H1 (cell line): ENCODE results near the gene SV2C.

Source experiments
- HDAC6 ChIP-seq: IDR thresholded peaks from one replicate; pipeline ENCODE4 v1.7.1; 2012; ENCODE audit warnings: low read depth, mild to moderate bottlenecking, inconsistent platforms, low read length, moderate library complexity
- POLR2A ChIP-seq, 2 experiments: IDR thresholded peaks; 1 replicate in 1 of 2; 2 replicates in 1 of 2; pipeline ENCODE4 v1.6.1; 2011; ENCODE audit warnings: low read depth in 2 of 2, low read length in 2 of 2, mild to moderate bottlenecking in 2 of 2; ENCODE audit errors: control extremely low read depth in 1 of 2

DNA sequence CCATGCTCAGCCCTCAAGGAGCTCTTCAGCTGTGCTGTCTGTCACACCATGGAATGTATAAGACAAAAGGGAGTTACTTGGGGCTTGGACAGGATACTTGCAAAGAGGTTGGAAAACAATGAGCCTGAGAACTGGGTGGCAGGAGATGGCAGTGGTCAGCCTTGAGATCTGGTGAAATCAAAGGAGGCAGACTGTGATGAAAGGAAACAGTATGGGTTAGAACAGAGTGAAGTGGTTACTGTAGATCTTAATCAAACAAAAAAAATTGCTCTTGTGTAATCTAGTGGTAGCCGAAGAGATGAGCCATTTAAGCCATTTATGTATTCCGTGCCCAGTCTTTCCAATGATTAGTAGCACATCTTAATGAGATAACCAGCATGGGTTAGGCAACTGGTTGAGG lies 142.2 kb downstream of the SV2C start:
- no peak for TF ChIP-seq HDAC6
- no peak for TF ChIP-seq POLR2A (IDR thresholded peaks at IDR 0.05; ENCODE audit: control extremely low read depth in 1 of 2, low read depth in 2 of 2, low read length in 2 of 2)
